Measurements from ENCODE around the gene SERPINB1. TPM values are rescaled to one million over a fixed set of nuclear protein-coding genes. Genes with fewer than 3 reads are reported as not detected.

Gene SERPINB1
- total and polyA plus RNA-seq, 2 donors (not counting 3 experiments of a cell fraction or from before 2014, with no cell fraction given) = 6.7 to 24.0 TPM

- BruUV-seq (replicated peaks) = no TSS peak
Observed at GRCh38 chr6:2827142-2827541, 14.5 kb downstream of the SERPINB1 start.

More at GRCh38 chr6:2827142-2827541, 14.5 kb downstream of the SERPINB1 start:
- no peak for TF ChIP-seq GATA2 (IDR thresholded peaks at IDR 0.05; ENCODE audit: insufficient read depth, insufficient read length, low read depth, low read length)
- TF ChIP-seq POLR2AphosphoS5 (IDR thresholded peaks at IDR 0.05; ENCODE audit: insufficient read depth, low read depth, low read length) = no peak
- TF ChIP-seq EZH2 (IDR thresholded peaks at IDR 0.05; ENCODE audit: borderline replicate concordance, low read depth, low read length, severe bottlenecking) = no peak
- no peak for TF ChIP-seq FOS (IDR thresholded peaks at IDR 0.05; ENCODE audit: borderline replicate concordance, insufficient read depth, low read length)
- TF ChIP-seq MYC (IDR thresholded peaks at IDR 0.05; ENCODE audit: low read depth, low read length) = no peak
- TF ChIP-seq MAX (IDR thresholded peaks at IDR 0.05; ENCODE audit: insufficient read depth, insufficient read length) = no peak
- TF ChIP-seq JUN (IDR thresholded peaks at IDR 0.05; ENCODE audit: borderline replicate concordance, insufficient read depth, insufficient read length, low read depth) = no peak
- no peak for TF ChIP-seq CTCF (IDR thresholded peaks at IDR 0.05; ENCODE audit: extremely low read depth in 1 of 2, insufficient read depth in 1 of 2, low read depth in 1 of 2, low read length in 2 of 2)
- TF ChIP-seq POLR2A (IDR thresholded peaks at IDR 0.05; ENCODE audit: low read depth, low read length) = no peak
- Histone ChIP-seq H3K4me1 (ENCODE audit: control insufficient read depth, extremely low read depth, insufficient read depth, low read length) (peaks cover 16% of the 10 kb centered on the region), H4K20me1 (replicated peaks; ENCODE audit: control insufficient read depth, extremely low read depth, insufficient read depth, low read length) (no peaks in the 10 kb centered on the region), H3K4me3 (replicated peaks in 1 of 3; ENCODE audit: insufficient read depth in 1 of 3, low read depth in 1 of 3, low read length in 3 of 3) (no peak overlapping the region), H2AFZ (ENCODE audit: low read depth, low read length) (no peak overlapping the region), H3K36me3 (ENCODE audit: control insufficient read depth in 2 of 2, extremely low read depth in 1 of 2, insufficient read depth in 2 of 2, low read length in 2 of 2) (no peaks in the 10 kb centered on the region), H3K4me2 (ENCODE audit: insufficient read depth, low read length) (no peak overlapping the region), H3K9me1 (replicated peaks; ENCODE audit: control insufficient read depth, extremely low read depth, insufficient read depth, low read length) (no peaks in the 10 kb centered on the region), H3K27me3 (ENCODE audit: control insufficient read depth in 2 of 2, insufficient read depth in 2 of 2, low read length in 2 of 2) (no peaks in the 10 kb centered on the region), H3K27ac (ENCODE audit: insufficient read depth, low read depth, low read length) (no peak overlapping the region), H3K9ac (replicated peaks; ENCODE audit: extremely low read depth, insufficient read depth, low read length) (no peak overlapping the region), H3K79me2 (ENCODE audit: control insufficient read depth, insufficient read depth, low read length) (no peaks in the 10 kb centered on the region), H3K9me3 (replicated peaks; ENCODE audit: control insufficient read depth, insufficient read depth, low read length) (no peaks in the 10 kb centered on the region)
- ChIA-PET POLR2A (no interaction called here), CTCF (interaction anchor here (0.7 kb wide), 1 partner anchor 9 kb away, joined by 3 read pairs; no protein-coding TSS in a partner anchor)
- dilution Hi-C loops (cut with MboI; ENCODE audit: extremely low pct_ligation_motif_present, low sequenced_read_pairs) (no loop called here), intact Hi-C loops (cut with micrococcal nuclease) (no loop called here)
- DNase-seq (ENCODE audit: low read depth, low spot score) (no peak), FAIRE-seq (no peak)

Measured in endothelial cell of umbilical vein (primary cell).